ENCODE results near the gene ZKSCAN4.

Gene ZKSCAN4

DNA sequence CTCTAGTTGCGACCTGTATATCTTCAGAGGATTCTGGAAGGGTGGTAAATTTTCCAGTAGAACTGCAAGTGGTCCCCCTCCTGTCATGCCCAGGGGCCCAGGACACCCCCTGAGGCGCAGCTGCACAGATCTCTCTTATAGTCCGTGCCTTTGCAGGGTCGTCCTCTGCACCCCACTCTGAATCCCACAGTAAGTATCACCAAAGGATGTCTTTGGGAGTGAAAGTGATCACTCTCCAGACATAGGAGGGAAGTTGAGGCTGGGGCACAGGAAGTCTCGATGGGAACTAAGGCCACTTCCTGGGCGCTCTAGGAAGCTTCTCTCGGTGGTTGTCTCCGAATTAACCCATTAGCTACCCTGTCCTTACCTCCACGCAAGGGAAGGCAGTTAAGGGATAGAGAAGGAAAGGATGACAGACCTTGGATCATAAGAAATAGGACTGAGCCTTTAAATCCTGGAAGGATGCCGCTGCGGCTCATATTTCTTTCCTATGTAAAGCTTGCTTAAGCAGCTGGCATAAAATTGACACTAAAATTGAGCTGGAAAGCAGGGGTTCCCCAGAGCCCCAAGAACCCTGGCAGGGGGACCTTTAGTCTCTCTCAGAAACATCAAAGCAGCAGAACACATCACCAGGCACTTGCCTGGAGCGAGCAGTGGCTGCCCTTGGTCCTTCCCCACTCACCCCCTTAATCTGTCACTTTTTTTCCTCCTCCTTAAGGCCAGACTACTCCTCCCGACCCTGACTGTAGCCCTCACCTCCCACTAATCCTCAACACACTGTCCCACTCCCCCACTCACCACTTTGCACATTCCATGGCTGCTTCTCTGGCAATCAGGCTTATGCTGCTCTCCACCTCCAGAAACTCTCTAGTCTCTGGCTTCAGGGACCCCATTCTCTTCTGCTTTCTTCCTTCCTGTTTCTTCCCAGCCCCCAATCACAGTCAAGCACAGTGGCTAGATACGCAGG, at the start of gene ZKSCAN4:
Gene ZKSCAN4, minus strand, starts transcription at position 261 of the 967 bp plus-strand sequence. CDS start 289 bp downstream, outside the sequence.
- in situ Hi-C loops (cut with HindIII; ENCODE audit: low sequenced_read_pairs): no loop called here

DNA sequence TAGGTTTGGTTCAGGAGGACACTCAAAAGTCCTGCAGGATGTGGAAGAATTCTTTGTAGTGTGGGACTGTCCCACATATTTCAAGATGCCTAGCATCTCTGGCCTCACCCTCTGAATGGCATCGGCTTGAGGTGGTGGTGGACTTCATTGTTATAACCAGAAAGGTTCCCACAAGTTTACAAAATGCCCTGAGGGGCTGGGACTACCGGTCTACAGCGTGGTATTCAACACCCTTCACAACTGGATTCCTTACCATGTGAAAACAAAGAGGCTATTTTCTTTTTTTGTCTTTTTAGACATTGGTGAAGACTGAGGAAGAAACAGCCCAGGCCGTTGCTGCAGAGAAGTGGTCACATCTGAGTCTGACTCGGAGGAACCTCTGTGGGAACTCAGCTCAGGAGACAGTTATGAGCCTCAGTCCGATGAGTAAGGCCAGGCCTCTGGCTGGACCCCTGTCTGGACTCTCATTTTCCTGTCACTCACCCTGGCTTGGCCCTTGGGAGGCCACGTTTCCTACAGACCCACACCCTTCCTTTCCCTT, 44.5 kb upstream of the ZKSCAN4 start:
- in situ Hi-C loops (cut with HindIII; ENCODE audit: low sequenced_read_pairs): no loop called here

DNA sequence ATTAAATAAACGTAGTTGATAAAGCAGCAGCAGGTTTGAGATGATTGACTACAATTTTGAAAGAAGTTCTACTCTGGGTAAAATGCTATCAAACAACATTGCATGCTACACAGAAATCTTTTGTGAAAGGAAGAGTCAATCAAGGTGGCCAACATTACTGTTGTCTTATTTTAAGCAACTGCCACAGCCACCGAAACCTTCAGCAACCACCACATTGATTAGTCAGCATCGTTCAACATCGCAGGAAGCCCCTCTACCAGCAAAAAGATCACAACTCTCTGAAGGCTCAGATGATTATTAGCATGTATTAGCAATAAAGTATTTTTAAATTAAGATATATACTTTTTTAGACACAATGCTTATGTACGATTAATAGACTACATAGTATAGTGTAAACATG, 43.3 kb upstream of the ZKSCAN4 start:
- in situ Hi-C loops (cut with HindIII; ENCODE audit: low sequenced_read_pairs): no loop called here

DNA sequence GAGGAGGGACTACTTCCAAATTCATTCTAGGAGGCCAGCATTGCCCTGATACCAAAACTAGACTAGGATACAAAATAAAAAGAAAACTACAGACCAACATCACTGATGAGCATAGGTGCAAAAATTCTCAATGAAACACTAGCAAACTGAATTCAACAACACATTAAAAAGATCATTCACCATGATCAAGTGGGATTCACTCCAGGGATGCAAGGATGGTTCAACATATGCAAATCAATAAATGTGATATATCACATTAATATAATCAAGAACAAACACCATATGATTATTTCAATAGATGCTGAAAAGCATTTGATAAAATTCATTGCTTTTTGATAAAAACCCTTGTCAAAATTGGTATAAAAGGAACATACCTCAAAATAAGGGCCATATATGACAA, 39.5 kb upstream of the ZKSCAN4 start:
- in situ Hi-C loops (cut with HindIII; ENCODE audit: low sequenced_read_pairs): no loop called here

DNA sequence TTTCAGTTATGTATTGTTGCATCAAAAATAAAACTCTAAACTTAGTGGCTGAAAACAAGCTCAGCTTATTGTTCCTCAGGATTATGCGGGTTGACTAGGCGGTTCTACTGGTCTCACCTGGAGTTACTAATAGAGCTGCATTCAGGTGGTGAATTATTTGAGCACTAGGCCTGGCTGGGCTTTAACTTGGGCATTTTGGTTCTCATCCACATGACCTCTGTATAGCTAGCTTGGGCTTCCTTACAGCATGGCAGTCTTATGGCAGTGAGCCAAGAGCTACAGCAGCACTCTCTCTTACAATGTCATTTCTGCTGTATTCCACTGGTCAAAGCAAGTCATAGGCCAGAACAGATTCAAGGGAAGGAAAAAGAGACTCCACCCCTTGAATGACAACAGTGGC, 30.9 kb upstream of the ZKSCAN4 start:
- in situ Hi-C loops (cut with HindIII; ENCODE audit: low sequenced_read_pairs): no loop called here

DNA sequence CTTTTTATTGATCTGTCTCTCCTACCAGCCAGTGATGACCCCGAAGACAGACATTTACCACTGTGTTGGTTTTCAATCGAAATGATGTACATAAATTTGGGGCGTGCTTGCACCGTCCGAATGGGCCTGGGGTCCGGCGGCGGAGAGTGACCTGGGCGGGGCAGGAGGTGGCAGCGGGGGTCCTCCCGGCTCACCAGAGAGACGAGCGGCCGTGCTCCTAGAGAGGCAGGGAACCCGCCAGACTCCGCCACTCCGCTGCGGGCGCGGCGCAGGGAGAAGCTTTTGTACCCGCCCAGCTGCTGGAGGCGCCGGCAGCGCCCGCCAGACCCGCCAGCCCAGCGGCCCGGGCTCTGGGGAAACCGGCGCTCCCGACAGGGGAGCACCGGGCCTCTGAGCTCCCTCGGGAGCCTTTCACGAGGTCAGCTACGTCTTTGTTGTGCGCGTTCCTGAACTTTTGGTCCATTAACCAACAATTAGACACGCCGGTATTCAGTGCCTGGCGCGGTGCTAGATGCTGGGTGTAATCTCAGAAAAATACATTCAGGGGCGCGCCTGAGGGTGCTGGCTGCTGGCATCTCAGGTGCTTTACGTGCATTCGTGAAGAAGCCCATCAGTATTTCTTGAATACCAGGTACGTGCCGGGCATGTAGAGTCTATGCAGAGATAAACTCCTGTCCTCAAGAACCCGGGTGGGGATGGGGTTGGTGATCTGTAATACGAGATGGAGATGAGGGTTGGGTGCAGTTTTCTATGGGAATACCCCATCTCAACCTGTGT, 29.4 kb upstream of the ZKSCAN4 start, which contains the start of gene PGBD1:
Gene PGBD1, plus strand, starts transcription at position 285 of the 777 bp plus-strand sequence. CDS start 2,242 bp downstream, outside the sequence.
- in situ Hi-C loops (cut with HindIII; ENCODE audit: low sequenced_read_pairs): no loop called here

DNA sequence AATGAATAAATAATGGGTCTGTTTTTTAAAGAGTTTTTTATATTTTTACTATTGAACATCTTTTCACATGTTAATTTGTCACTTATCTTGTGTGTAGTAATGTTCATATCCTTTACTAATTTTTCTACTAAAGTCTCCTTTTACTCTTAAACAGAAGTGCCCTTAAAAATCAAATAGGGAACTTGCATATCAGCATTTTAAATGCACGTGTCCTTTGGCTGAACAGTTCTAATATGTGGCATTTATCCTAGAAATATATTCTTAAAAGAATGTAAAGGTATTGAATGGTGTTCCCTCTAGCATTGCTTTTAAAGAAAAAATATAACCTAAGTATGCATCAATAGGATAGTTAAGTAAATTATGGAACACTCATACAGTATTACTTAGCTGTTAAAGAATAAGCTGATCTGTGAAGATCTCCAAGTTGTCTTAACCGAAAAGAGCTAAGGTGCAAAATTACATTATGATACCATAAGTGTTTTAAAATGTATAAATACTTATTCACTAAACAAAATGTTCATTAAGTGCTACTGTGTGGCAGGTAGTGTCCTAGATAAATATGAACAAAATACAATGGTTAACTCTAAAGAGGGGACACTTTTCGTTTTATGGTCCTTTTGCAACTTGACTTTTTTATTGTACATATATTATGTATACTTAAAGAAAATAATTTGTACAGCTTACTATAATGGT, 28.7 kb upstream of the ZKSCAN4 start:
- in situ Hi-C loops (cut with HindIII; ENCODE audit: low sequenced_read_pairs): no loop called here

DNA sequence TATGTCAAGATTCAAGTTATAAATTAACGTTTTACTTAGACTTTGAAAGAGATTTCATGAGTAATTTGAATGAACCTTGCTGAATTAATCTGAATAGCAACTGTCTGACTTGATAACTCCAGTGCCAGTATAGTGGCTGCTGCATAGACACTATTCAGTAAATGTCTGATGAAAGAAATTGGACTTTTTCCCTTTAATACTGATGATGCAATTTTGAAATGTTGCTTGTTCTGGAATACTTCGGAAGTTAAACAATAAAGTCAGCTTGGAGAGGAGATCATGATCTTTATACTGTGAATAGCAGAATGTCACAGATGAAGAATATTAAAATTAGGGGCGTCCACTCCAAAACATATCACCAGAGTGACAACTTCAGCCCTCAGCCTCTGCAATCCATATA, 25.7 kb upstream of the ZKSCAN4 start:
- in situ Hi-C loops (cut with HindIII; ENCODE audit: low sequenced_read_pairs): no loop called here

DNA sequence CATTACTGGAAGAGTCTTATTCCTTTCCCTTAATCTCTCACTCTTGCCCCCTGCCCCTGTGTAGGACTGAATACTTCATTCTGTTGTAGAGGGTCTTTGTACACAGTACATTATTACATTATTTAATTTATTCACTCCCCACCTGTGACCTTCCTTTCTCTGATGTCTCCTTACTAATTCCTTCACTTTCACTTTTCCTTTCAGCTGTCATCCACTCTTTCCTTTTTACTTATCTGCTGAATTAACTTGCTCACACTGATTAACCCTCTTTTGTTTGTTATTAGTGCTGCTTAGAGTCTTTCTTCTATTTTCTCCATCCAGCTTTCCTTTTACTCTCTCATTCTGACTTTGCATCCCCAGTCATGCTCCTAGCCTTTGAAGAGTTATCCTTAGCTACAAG, 22.8 kb upstream of the ZKSCAN4 start:
- in situ Hi-C loops (cut with HindIII; ENCODE audit: low sequenced_read_pairs): no loop called here

DNA sequence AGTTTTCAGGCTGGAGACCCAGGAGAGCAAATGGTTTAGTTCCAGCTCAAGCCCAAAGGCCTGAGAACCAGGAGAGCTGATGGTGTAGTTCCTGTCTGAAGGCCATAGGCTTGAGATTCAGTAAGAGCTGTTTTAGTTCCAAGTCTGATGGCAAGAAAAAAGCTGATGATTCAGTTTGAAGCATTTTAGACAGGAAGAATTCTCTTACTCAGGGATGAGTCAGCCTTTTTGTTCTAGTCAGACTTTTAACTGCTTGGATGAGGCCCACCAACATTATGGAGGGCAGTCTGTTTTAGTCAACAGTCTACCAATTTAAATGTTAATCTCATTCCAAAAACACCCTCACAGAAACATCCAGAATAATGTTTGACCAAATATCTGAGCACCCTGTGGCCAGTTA, 17.4 kb upstream of the ZKSCAN4 start:
- in situ Hi-C loops (cut with HindIII; ENCODE audit: low sequenced_read_pairs): no loop called here

DNA sequence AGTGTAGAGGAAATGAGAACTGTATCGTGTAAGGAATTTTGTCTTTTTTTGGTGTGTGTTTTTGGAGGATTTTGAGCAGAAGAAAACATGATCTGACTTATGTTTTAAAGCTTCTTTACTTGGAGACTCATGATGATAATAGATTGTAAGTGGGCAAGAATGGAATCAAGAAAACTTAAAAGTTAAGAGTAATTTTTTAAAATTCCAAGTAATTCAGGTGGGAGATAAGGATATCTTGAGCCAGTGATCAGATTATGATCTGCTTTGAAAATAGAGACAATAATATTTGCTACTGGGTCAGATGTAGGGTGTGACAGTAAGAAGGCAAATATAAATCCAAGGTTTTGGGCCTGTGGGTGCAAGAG, 15.6 kb upstream of the ZKSCAN4 start:
- in situ Hi-C loops (cut with HindIII; ENCODE audit: low sequenced_read_pairs): no loop called here

DNA sequence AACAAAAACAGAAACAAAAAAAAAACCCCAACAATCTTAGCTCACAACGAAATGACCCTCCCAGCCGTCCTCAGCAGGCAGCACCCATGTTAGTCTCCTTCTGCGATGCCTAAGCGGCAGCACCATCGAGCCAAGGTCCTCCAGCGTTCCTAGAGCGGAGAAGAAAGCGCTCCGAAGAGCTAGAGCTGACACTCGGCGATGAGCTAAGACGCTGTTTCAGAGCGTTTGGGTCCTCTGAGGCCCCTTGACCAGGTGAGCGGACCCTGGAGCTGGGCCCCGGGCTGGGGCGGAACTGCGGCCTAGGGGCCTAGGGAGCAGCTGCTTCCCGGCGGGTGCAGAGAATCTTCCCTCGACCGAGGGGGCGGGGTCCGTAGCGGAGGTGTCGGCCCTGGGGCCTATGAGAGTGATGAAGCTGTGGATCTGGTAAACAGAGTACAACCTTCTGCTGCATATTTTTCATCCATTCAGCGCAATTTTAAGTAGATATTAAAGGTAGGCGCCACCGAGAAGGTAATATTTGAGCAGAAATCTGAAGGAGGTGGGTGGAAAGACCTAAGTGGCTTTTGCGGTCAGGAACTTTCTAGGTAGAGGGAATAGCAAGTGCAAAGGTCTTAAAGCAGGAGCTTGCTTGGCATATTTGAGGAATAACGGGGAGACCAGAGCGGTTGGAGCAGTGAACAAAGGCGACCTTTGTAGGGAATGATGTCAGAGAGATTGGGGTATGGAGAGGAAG, 15.1 kb upstream of the ZKSCAN4 start, which contains the start of gene ZSCAN26:
Gene ZSCAN26, plus strand, starts transcription at position 182 of the 733 bp plus-strand sequence. CDS start 4,777 bp downstream, outside the sequence.
- in situ Hi-C loops (cut with HindIII; ENCODE audit: low sequenced_read_pairs): no loop called here

DNA sequence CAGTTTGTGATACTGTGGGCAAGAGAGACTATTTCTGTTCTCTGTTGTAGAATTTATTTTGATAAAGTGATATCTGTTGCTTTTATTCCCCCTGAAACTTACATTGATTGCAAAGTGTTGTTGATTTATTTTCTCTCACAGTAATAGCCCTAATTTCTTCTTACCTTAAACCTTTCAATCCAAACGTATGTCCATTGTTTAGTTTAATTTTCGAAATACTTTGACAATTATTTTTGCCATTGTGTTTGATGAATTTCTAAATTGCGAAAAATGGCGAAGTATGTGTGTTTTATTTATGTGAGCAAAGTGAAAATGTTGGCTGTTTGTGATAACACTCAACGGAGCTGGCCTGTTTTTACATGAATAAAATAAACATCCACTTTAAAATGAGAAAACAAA, 14.5 kb upstream of the ZKSCAN4 start:
- in situ Hi-C loops (cut with HindIII; ENCODE audit: low sequenced_read_pairs): no loop called here

DNA sequence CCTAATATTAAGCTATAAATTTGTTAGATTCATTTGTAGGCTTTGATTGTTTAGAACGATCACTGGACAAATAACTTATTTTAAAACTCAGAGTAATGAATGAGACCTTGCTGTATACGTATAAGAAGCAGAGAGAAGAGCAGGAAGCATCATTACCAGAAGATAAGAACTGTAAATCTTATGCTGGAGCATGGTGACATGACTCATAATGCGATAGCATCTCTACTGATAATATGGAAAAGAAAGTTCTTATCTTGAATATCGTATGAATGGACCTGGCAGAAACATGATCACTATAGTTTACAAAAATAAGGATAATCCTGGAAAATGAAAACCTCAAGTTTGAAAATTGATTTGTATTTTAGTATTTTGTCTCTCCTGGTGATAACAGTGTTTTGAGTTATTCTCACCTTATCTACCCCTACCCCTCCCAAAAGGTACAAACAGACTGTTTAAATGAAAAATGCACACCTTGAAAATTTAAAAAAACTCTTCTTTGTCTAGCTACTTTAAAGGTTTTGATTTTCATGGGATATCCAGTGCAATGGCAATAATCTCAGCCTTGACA, 12.8 kb upstream of the ZKSCAN4 start:
- in situ Hi-C loops (cut with HindIII; ENCODE audit: low sequenced_read_pairs): no loop called here

DNA sequence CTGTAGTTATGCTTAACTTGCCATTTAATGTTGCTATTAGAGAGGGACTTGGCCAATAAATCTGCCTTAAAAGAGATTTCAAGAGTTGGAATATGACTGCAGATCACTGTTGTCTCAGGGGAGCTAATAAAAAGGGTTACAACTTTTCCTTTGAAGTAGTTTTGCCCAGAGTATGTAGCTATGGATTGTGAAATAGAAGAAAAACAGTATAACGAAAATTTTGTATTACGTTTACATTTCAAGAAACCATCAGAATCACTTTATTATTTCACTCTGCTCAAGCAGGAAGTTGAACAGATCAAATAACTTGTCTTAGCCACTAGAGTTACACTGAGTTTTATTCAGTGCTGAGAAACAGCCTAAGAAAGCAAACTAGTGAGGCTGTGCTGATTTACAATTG, 11.9 kb upstream of the ZKSCAN4 start:
- in situ Hi-C loops (cut with HindIII; ENCODE audit: low sequenced_read_pairs): no loop called here

DNA sequence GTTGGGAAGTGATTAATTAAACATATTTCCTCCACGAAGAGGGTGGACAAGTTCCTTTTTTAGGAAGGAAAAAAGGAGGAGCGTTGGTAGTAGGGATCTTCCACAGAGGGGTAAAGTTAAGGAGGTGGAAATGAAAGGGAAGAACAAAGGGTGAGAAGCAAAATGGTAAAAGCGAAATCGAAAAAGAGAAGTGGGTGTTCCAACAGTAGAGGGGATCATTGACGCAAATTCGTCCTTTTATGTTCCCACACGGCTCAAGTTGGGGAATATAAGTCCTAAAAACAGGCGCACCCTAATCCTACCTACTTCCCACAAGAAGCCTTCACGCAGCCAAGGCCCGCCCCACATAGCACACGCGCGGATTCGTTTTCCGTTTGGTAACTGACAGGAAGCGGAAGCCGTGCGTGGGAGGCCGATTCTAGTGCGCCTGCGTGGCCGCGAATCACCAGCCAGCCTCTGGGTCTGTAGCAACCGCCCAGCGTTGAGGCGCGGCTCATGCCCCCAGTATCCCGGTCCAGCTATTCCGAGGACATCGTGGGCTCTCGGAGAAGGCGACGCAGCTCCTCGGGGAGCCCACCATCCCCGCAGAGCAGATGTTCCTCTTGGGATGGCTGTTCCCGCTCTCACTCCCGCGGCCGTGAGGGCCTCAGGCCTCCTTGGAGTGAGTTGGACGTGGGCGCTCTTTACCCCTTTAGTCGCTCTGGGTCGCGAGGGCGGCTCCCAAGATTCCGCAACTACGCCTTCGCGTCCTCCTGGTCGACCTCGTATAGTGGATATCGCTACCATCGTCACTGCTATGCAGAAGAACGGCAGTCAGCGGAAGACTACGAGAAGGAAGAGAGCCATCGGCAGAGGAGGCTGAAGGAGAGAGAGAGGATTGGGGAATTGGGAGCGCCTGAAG, 7.1 kb upstream of the ZKSCAN4 start, which contains the start of gene NKAPL:
Gene NKAPL, plus strand, starts transcription at position 421 of the 901 bp plus-strand sequence. Its CDS starts 75 bp downstream, at position 496.
- in situ Hi-C loops (cut with HindIII; ENCODE audit: low sequenced_read_pairs): no loop called here

DNA sequence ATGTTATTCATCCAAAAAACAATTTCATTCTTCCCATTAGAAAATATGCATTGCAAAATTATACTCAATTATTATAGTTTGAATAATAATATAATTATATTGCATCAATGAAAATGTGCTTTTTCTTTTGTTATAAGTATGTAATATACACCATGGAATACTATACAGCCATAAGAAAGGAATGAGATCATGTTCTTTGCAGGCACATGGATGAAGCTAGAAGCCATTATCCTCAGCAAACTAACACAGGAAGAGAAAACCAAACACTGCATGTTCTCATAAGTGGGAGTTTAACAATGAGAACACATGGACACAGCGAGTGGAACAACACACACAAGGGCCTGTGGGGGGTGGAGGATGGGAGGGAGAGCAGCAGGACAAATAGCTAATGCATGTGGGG, 5.0 kb upstream of the ZKSCAN4 start:
- in situ Hi-C loops (cut with HindIII; ENCODE audit: low sequenced_read_pairs): no loop called here

DNA sequence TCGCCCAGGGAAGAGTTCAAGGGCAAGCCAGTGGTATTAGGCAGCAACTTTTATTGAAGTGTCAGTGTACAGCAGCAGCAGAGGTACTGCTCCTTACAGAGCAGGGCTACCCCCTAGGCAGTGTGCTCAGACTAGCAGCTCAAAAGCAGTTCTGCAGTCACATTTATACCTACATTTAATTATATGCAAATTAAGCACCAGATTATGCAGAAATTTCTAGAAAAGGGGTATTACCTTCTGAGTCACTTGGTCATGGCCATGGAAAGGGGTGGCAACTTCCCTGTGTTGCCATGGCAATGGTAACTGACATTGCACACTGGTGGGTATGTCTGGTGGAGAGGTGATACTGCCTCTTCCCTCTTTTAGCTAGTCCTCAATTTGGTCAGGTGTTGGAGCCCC, 2.1 kb upstream of the ZKSCAN4 start:
- in situ Hi-C loops (cut with HindIII; ENCODE audit: low sequenced_read_pairs): no loop called here

DNA sequence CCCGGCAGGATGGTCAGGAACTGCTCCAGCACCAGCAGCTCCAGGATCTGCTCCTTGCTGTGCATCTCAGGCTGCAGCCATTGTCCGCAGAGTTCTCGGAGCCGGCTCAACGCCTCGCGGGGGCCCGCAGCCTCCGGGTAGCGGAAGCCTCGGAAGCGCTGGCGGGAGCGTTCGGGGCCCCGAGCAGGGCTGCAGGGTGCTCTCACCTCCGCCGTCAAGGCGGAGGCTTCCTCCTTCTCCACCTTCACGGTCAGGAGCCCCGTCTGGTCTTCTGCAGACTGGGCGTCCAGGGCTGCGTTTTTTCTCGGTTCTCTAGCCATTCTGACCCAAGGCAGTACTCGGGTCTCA, 434 bp downstream of the ZKSCAN4 start:
- in situ Hi-C loops (cut with HindIII; ENCODE audit: low sequenced_read_pairs): no loop called here

All from DLD1 (cell line).